DMS53 (cell line): Measurements from ENCODE around the gene MAGEF1.

Experiments
- DNase-seq: peaks from one replicate; lab custom pipeline; 2025; lab: John Stamatoyannopoulos, UW

The MAGEF1 gene

GRCh38 chr3:184669578-184669977 is 42.3 kb downstream of the MAGEF1 start:
- no peak for DNase-seq

- peak; percentile 90 for DNase-seq
These were observed 45.4 kb downstream of the MAGEF1 start for GRCh38 chr3:184666442-184666841.

- no peak for DNase-seq
These were observed 46.8 kb downstream of the MAGEF1 start for GRCh38 chr3:184665101-184665500.

GRCh38 chr3:184663756-184664155 is 48.1 kb downstream of the MAGEF1 start:
- no peak for DNase-seq

- DNase-seq, result no peak
These were observed 48.5 kb downstream of the MAGEF1 start for GRCh38 chr3:184663356-184663755.

- DNase-seq, result no peak
These were observed 49.7 kb downstream of the MAGEF1 start for GRCh38 chr3:184662187-184662586.

GRCh38 chr3:184660931-184661330 is 50.9 kb downstream of the MAGEF1 start:
- no peak for DNase-seq
